H9 (cell line): ENCODE data around the gene AXIN1. TPM values are rescaled to one million over a fixed set of nuclear protein-coding genes. Genes with fewer than 3 reads are reported as not detected.

Source experiments
- DNase-seq: peaks from one replicate; pipeline ENCODE4 v3.0.0-alpha.2; 2017
- H2AFZ ChIP-seq: one replicate; pipeline ENCODE4 v1.6.1; 2013; ENCODE audit warnings: mild to moderate bottlenecking, low read length, control low read depth, moderate library complexity
- H2AK5ac ChIP-seq: 2 replicates; pipeline ENCODE4 v1.6.1; 2013; ENCODE audit warnings: low read length, control low read depth, mixed read lengths; ENCODE audit not compliant: insufficient read length
- H2BK120ac ChIP-seq: one replicate; pipeline ENCODE4 v1.6.1; 2013; ENCODE audit warnings: low read depth, mild to moderate bottlenecking, low read length, control low read depth, inconsistent platforms; ENCODE audit not compliant: poor library complexity, severe bottlenecking
- H2BK12ac ChIP-seq: 2 replicates; pipeline ENCODE4 v1.6.1; 2013; ENCODE audit warnings: low read length, control low read depth, mixed read lengths, low read depth; ENCODE audit not compliant: insufficient read length
- H2BK15ac ChIP-seq: 2 replicates; pipeline ENCODE4 v1.6.1; 2013; ENCODE audit warnings: low read depth, low read length, control low read depth
- H2BK20ac ChIP-seq: one replicate; pipeline ENCODE4 v1.6.1; 2013; ENCODE audit warnings: low read depth, mild to moderate bottlenecking, low read length, control low read depth, inconsistent platforms; ENCODE audit not compliant: poor library complexity, severe bottlenecking
- H2BK5ac ChIP-seq: 2 replicates; pipeline ENCODE4 v1.6.1; 2013; ENCODE audit warnings: low read length, control low read depth, mixed read lengths; ENCODE audit not compliant: insufficient read length
- H3K14ac ChIP-seq: 2 replicates; pipeline ENCODE4 v1.6.1; 2013; ENCODE audit warnings: low read length, control low read depth; ENCODE audit not compliant: insufficient read depth
- H3K18ac ChIP-seq: 2 replicates; pipeline ENCODE4 v1.6.1; 2013; ENCODE audit warnings: low read depth, mild to moderate bottlenecking, mixed read lengths, low read length, control low read depth; ENCODE audit not compliant: insufficient read length
- H3K23ac ChIP-seq: 2 replicates; pipeline ENCODE4 v1.6.1; 2013; ENCODE audit warnings: low read length, control low read depth, mixed read lengths, low read depth; ENCODE audit not compliant: insufficient read length
- H3K23me2 ChIP-seq: 2 replicates; pipeline ENCODE4 v1.6.1; 2013; ENCODE audit warnings: low read depth, mild to moderate bottlenecking, mixed read lengths, low read length, control low read depth; ENCODE audit not compliant: insufficient read length, poor library complexity, severe bottlenecking
- H3K27ac ChIP-seq: 2 replicates; pipeline ENCODE4 v1.5.1; 2013; ENCODE audit warnings: low read length, control low read depth, mixed read lengths, low read depth; ENCODE audit not compliant: insufficient read length
- H3K27me3 ChIP-seq: 2 replicates; pipeline ENCODE4 v1.6.1; 2013; ENCODE audit warnings: low read length, control low read depth, inconsistent platforms; ENCODE audit not compliant: insufficient read depth
- H3K4ac ChIP-seq: 2 replicates; pipeline ENCODE4 v1.6.1; 2013; ENCODE audit warnings: low read depth, mild to moderate bottlenecking, control low read depth, inconsistent platforms, low read length, moderate library complexity
- H3K4me1 ChIP-seq: 2 replicates; pipeline ENCODE4 v1.6.1; 2013; ENCODE audit warnings: low read length, control low read depth, inconsistent platforms; ENCODE audit not compliant: insufficient read depth
- H3K4me2 ChIP-seq: 2 replicates; pipeline ENCODE4 v1.6.1; 2013; ENCODE audit warnings: low read length, control low read depth, mixed read lengths; ENCODE audit not compliant: insufficient read length, insufficient read depth
- H3K56ac ChIP-seq: 2 replicates; pipeline ENCODE4 v1.6.1; 2013; ENCODE audit warnings: low read depth, mild to moderate bottlenecking, mixed read lengths, low read length, control low read depth; ENCODE audit not compliant: insufficient read length
- H3K79me1 ChIP-seq: 2 replicates; pipeline ENCODE4 v1.6.1; 2013; ENCODE audit warnings: low read depth, mild to moderate bottlenecking, moderate library complexity, low read length, control low read depth, inconsistent platforms; ENCODE audit not compliant: insufficient read depth, poor library complexity, severe bottlenecking
- H3K79me2 ChIP-seq: 2 replicates; pipeline ENCODE4 v1.6.1; 2013; ENCODE audit warnings: low read length, control low read depth, inconsistent platforms; ENCODE audit not compliant: insufficient read depth
- H3K9ac ChIP-seq: 2 replicates; pipeline ENCODE4 v1.6.1; 2013; ENCODE audit warnings: low read length, control low read depth, mixed read lengths; ENCODE audit not compliant: insufficient read length; ENCODE audit errors: extremely low read depth
- H3K9me3 ChIP-seq: one replicate; pipeline ENCODE4 v1.6.1; 2013; ENCODE audit warnings: low read depth, low read length, inconsistent platforms; ENCODE audit not compliant: control insufficient read depth
- H3T11ph ChIP-seq: one replicate; pipeline ENCODE4 v1.6.1; 2013; ENCODE audit warnings: mild to moderate bottlenecking, low read length, control low read depth, inconsistent platforms
- H4K20me1 ChIP-seq: one replicate; pipeline ENCODE4 v1.6.1; 2013; ENCODE audit not compliant: control insufficient read depth, insufficient read length, insufficient read depth
- H4K5ac ChIP-seq: 2 replicates; pipeline ENCODE4 v1.6.1; 2013; ENCODE audit warnings: low read depth, mild to moderate bottlenecking, mixed read lengths, low read length, control low read depth; ENCODE audit not compliant: insufficient read length
- H4K8ac ChIP-seq: replicated peaks from 2 replicates; pipeline ENCODE4 v1.6.1; 2013; ENCODE audit warnings: low read length, control low read depth, mixed read lengths, low read depth; ENCODE audit not compliant: insufficient read length
- H4K91ac ChIP-seq: 2 replicates; pipeline ENCODE4 v1.6.1; 2013; ENCODE audit warnings: low read depth, mild to moderate bottlenecking, moderate library complexity, mixed read lengths, low read length, control low read depth; ENCODE audit not compliant: insufficient read length
- H3K27ac Mint-ChIP-seq, 3 experiments: 2 replicates in 2 of 3; 3 replicates in 1 of 3; pipeline ENCODE4 v1.8.0; 2020 to 2021; ENCODE audit warnings: mixed read lengths in 3 of 3, mild to moderate bottlenecking in 1 of 3, moderate library complexity in 1 of 3
- H3K27me3 Mint-ChIP-seq: 2 replicates; pipeline ENCODE4 v1.8.0; 2021; ENCODE audit warnings: low read depth, mild to moderate bottlenecking, moderate library complexity, mixed read lengths
- H3K36me3 Mint-ChIP-seq, 3 experiments: 2 replicates in 2 of 3; 3 replicates in 1 of 3; pipeline ENCODE4 v1.8.0; 2020 to 2021; ENCODE audit warnings: low read depth in 3 of 3, mixed read lengths in 3 of 3; ENCODE audit not compliant: insufficient read depth in 1 of 3
- H3K4me1 Mint-ChIP-seq, 2 experiments: 2 replicates each; pipeline ENCODE4 v1.8.0; 2020; ENCODE audit warnings: mixed read lengths in 2 of 2
- H3K4me3 Mint-ChIP-seq, 2 experiments: 2 replicates in 1 of 2; 3 replicates in 1 of 2; pipeline ENCODE4 v1.8.0; 2020 to 2021; ENCODE audit warnings: mild to moderate bottlenecking in 2 of 2, mixed read lengths in 2 of 2, moderate library complexity in 1 of 2
- H3K9me3 Mint-ChIP-seq, 2 experiments: 2 replicates in 1 of 2; 3 replicates in 1 of 2; pipeline ENCODE4 v1.8.0; 2020; ENCODE audit warnings: mild to moderate bottlenecking in 2 of 2, mixed read lengths in 2 of 2, moderate library complexity in 1 of 2
- WGBS: extraction: QIAGEN DNeasy Blood & Tissue Kit; methylation state at CpG from one replicate; pipeline ENCODE4 v1.1.7; 2013; ENCODE audit warnings: missing lambda C conversion rate, low lambda C conversion rate, mixed read lengths; ENCODE audit not compliant: insufficient read length; ENCODE audit errors: extremely low coverage; 5-methylcytosine and 5-hydroxymethylcytosine counted together
- total RNA-seq: library from RNA; stranded (reverse); gene quantifications from 2 replicates; pipeline ENCODE4 v1.2.1, GENCODE V29; 2021
- TF ChIP-seq, protein P1 (sequence below): fragments of 200-600 bp; sonication (generic); conservative IDR thresholded peaks from 3 replicates; pipeline ENCODE4 v1.8.0; 2021; ENCODE audit warnings: antibody characterized with exemption, mild to moderate bottlenecking

The AXIN1 gene
- total RNA-seq, 1 experiment from 2014 or later = 50.9 TPM

DNA sequence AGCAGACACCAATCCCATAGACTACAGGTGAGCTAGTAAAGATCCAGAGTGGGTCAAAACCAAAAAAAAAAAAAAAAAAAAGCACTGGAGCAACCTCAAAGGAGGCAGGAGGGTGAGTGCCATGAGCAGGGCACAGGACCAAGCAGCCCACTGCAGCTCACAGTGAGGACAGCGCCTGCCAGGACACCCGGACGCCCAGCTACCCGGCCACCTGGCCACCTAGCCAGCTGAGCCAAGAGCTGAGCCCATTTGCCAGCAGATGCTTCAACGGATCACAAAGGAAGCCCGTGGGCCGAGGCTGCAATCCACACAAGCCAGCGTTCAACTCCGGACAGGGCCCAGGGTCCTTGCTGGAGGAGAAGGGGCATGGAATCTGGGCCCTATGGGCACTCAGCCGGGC, 15.1 kb downstream of the AXIN1 start:
- H3K23me2 ChIP-seq = no peaks in the 10 kb centered on the region
- WGBS = no CpG with 5 or more reads among the region's 10 CpGs

More for the DNA sequence above, 15.1 kb downstream of the AXIN1 start:
- Mint-ChIP-seq H3K27me3 (no peaks in the 10 kb centered on the region), H3K9me3 (no peaks in the 10 kb centered on the region; a peak in 1 of 5 replicates), H3K27ac (no peak overlapping the region), H3K4me1 (peaks cover 5 to 10% of the 10 kb centered on the region in 2 experiments), H3K4me3 (no peak overlapping the region), H3K36me3 (peaks cover 7 to 16% (median 8%) of the 10 kb centered on the region in 3 experiments)
- H2AK5ac ChIP-seq = no peak overlapping the region
- H3K14ac ChIP-seq = no peak overlapping the region
- no peak overlapping the region for H3K4me2 ChIP-seq
- no peak overlapping the region for H2BK12ac ChIP-seq
- no peak overlapping the region for H4K91ac ChIP-seq
- no peak for DNase-seq
- no peak overlapping the region for H4K5ac ChIP-seq
- no peak overlapping the region for H3K9ac ChIP-seq
- no peak overlapping the region for H3K56ac ChIP-seq
- H3K23ac ChIP-seq = no peak overlapping the region
- no peak overlapping the region for H2AFZ ChIP-seq
- peaks cover 43% of the 10 kb centered on the region; the same call in 1 of the 2 replicates for H3K79me2 ChIP-seq
- no peaks in the 10 kb centered on the region for H3K27me3 ChIP-seq
- no peaks in the 10 kb centered on the region for H3K79me1 ChIP-seq
- no peak overlapping the region for H3K4ac ChIP-seq
- peaks cover 6% of the 10 kb centered on the region for H4K20me1 ChIP-seq
- H3K4me1 ChIP-seq = no peaks in the 10 kb centered on the region
- H3K9me3 ChIP-seq = no peaks in the 10 kb centered on the region
- H3K18ac ChIP-seq = no peak overlapping the region
- H2BK120ac ChIP-seq = no peak overlapping the region
- TF ChIP-seq, protein P1, sequence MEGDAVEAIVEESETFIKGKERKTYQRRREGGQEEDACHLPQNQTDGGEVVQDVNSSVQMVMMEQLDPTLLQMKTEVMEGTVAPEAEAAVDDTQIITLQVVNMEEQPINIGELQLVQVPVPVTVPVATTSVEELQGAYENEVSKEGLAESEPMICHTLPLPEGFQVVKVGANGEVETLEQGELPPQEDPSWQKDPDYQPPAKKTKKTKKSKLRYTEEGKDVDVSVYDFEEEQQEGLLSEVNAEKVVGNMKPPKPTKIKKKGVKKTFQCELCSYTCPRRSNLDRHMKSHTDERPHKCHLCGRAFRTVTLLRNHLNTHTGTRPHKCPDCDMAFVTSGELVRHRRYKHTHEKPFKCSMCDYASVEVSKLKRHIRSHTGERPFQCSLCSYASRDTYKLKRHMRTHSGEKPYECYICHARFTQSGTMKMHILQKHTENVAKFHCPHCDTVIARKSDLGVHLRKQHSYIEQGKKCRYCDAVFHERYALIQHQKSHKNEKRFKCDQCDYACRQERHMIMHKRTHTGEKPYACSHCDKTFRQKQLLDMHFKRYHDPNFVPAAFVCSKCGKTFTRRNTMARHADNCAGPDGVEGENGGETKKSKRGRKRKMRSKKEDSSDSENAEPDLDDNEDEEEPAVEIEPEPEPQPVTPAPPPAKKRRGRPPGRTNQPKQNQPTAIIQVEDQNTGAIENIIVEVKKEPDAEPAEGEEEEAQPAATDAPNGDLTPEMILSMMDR = no peak
- no peak overlapping the region for H3K27ac ChIP-seq
- no peak overlapping the region for H2BK5ac ChIP-seq
- H4K8ac ChIP-seq = no peak overlapping the region
- no peak overlapping the region for H2BK15ac ChIP-seq
- H3T11ph ChIP-seq = no peak overlapping the region
- H2BK20ac ChIP-seq = no peak overlapping the region
